Suprapubic skin (tissue), 4 donors: ENCODE data around the gene SPR. TPM values are rescaled to one million over a fixed set of nuclear protein-coding genes. Genes with fewer than 3 reads are reported as not detected.

Source experiments
- DNase-seq, 2 donors: peaks; one replicate each; pipeline ENCODE4 v3.0.0-alpha.2; 2019; ENCODE audit warnings: low spot score in 2 of 2
- H3K27ac ChIP-seq: fragments of 200-600 bp; sonication (generic); one replicate; pipeline ENCODE4 v1.5.1; 2019
- H3K27me3 ChIP-seq: fragments of 200-600 bp; sonication (generic); one replicate; pipeline ENCODE4 v1.5.1; 2019
- H3K36me3 ChIP-seq: fragments of 200-600 bp; sonication (generic); one replicate; pipeline ENCODE4 v1.5.1; 2019
- H3K4me1 ChIP-seq: fragments of 200-600 bp; sonication (generic); one replicate; pipeline ENCODE4 v1.5.1; 2019
- H3K4me3 ChIP-seq: fragments of 200-600 bp; sonication (generic); one replicate; pipeline ENCODE4 v1.5.1; 2019; ENCODE audit warnings: mild to moderate bottlenecking
- H3K9me3 ChIP-seq: fragments of 200-600 bp; sonication (generic); one replicate; pipeline ENCODE4 v1.5.1; 2019
- EP300 ChIP-seq: sonication (generic); formaldehyde crosslinking; IDR thresholded peaks from one replicate; pipeline ENCODE4 v1.6.1; 2017; ENCODE audit warnings: antibody characterized with exemption
- POLR2A ChIP-seq, 2 donors: fragments of 450-650 bp; IDR thresholded peaks; one replicate each; pipeline ENCODE4 v1.6.1; 2017; ENCODE audit warnings: antibody characterized with exemption in 2 of 2, mild to moderate bottlenecking in 2 of 2, moderate library complexity in 2 of 2
- POLR2AphosphoS5 ChIP-seq, 3 donors: sonication (generic); formaldehyde crosslinking; IDR thresholded peaks; one replicate each; pipeline ENCODE4 v1.6.1; 2017; ENCODE audit warnings: antibody characterized with exemption in 3 of 3
- WGBS: methylation state at CpG from one replicate; pipeline ENCODE4 v1.1.5; 2018; 5-methylcytosine and 5-hydroxymethylcytosine counted together
- total RNA-seq, 4 donors: library from RNA; depleted of rRNA; stranded (reverse); fragments of >200 nt; gene quantifications; one replicate each; pipeline ENCODE4 v1.1.0, GENCODE V29; 2016
- TF ChIP-seq, protein P1 (sequence below), 2 donors: fragments of 200-600 bp in 1 of 2; fragments of 450-650 bp in 1 of 2; sonication (generic) in 1 of 2; IDR thresholded peaks; one replicate each; pipeline ENCODE4 v1.5.1; 2016 to 2019; ENCODE audit warnings: antibody characterized with exemption in 2 of 2, mild to moderate bottlenecking in 1 of 2, moderate library complexity in 1 of 2

SPR gene
- total RNA-seq, 4 donors from 2014 or later = 11.9 to 14.2 (median 14.1) TPM

GRCh38 chr2:72859831-72860262 lies 27.4 kb upstream of the SPR start:
- DNase-seq = no peak
- no peaks in the 10 kb centered on the region for H3K9me3 ChIP-seq
- peaks cover 7% of the 10 kb centered on the region for H3K4me1 ChIP-seq
- WGBS = 3% methylated on average over 3 of the region's 3 CpGs
- no peak overlapping the region for H3K4me3 ChIP-seq
- TF ChIP-seq, protein P1, sequence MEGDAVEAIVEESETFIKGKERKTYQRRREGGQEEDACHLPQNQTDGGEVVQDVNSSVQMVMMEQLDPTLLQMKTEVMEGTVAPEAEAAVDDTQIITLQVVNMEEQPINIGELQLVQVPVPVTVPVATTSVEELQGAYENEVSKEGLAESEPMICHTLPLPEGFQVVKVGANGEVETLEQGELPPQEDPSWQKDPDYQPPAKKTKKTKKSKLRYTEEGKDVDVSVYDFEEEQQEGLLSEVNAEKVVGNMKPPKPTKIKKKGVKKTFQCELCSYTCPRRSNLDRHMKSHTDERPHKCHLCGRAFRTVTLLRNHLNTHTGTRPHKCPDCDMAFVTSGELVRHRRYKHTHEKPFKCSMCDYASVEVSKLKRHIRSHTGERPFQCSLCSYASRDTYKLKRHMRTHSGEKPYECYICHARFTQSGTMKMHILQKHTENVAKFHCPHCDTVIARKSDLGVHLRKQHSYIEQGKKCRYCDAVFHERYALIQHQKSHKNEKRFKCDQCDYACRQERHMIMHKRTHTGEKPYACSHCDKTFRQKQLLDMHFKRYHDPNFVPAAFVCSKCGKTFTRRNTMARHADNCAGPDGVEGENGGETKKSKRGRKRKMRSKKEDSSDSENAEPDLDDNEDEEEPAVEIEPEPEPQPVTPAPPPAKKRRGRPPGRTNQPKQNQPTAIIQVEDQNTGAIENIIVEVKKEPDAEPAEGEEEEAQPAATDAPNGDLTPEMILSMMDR (IDR thresholded peaks at IDR 0.05) = peak; percentile 45 to 50
- TF ChIP-seq EP300 = no peak
- H3K27me3 ChIP-seq = peaks cover 12% of the 10 kb centered on the region
- no peak overlapping the region for H3K27ac ChIP-seq
- no peaks in the 10 kb centered on the region for H3K36me3 ChIP-seq

GRCh38 chr2:72862239-72862988 lies 24.8 kb upstream of the SPR start:
- DNase-seq = peak; percentile 90 to 91
- Histone ChIP-seq H3K27ac (no peak overlapping the region), H3K9me3 (no peaks in the 10 kb centered on the region), H3K36me3 (no peaks in the 10 kb centered on the region), H3K4me1 (peaks cover 7% of the 10 kb centered on the region), H3K27me3 (peaks cover 11% of the 10 kb centered on the region), H3K4me3 (peak overlapping the region; percentile 14)
- WGBS = 6% methylated on average over 19 of the region's 33 CpGs
- TF ChIP-seq POLR2A (IDR thresholded peaks at IDR 0.05) = no peak
- TF ChIP-seq, protein P1 (IDR thresholded peaks at IDR 0.05) = peak; percentile 94 to 98
- no peak for TF ChIP-seq POLR2AphosphoS5 (IDR thresholded peaks at IDR 0.05)
- TF ChIP-seq EP300 = no peak

- H3K27me3 ChIP-seq = peaks cover 11% of the 10 kb centered on the region
- no peaks in the 10 kb centered on the region for H3K36me3 ChIP-seq
- WGBS = 45% methylated on average over 13 of the region's 13 CpGs
- TF ChIP-seq POLR2A (IDR thresholded peaks at IDR 0.05) (no peak), POLR2AphosphoS5 (IDR thresholded peaks at IDR 0.05) (no peak), EP300 (no peak)
- TF ChIP-seq, protein P1 (IDR thresholded peaks at IDR 0.05) = no peak
- no peak for DNase-seq
- no peaks in the 10 kb centered on the region for H3K9me3 ChIP-seq
- H3K4me3 ChIP-seq = peak overlapping the region; percentile 14
- peaks cover 7% of the 10 kb centered on the region for H3K4me1 ChIP-seq
- H3K27ac ChIP-seq = no peak overlapping the region
These were observed 24.2 kb upstream of the SPR start for GRCh38 chr2:72863046-72863445.

GRCh38 chr2:72864500-72864899 lies 22.7 kb upstream of the SPR start:
- WGBS = 34% methylated on average over 2 of the region's 2 CpGs
- H3K9me3 ChIP-seq = no peaks in the 10 kb centered on the region
- DNase-seq = no peak
- no peak overlapping the region for H3K4me3 ChIP-seq
- no peaks in the 10 kb centered on the region for H3K36me3 ChIP-seq
- peaks cover 18% of the 10 kb centered on the region for H3K27me3 ChIP-seq
- H3K27ac ChIP-seq = no peak overlapping the region
- peaks cover 6% of the 10 kb centered on the region for H3K4me1 ChIP-seq
- no peak for TF ChIP-seq EP300

- 28% methylated on average over 1 of the region's 1 CpG for WGBS
- TF ChIP-seq POLR2A (IDR thresholded peaks at IDR 0.05) (no peak), EP300 (no peak), POLR2AphosphoS5 (IDR thresholded peaks at IDR 0.05) (no peak)
- TF ChIP-seq, protein P1 (IDR thresholded peaks at IDR 0.05) = no peak
- Histone ChIP-seq H3K27me3 (peaks cover 22% of the 10 kb centered on the region), H3K27ac (no peak overlapping the region), H3K4me3 (no peak overlapping the region), H3K9me3 (no peaks in the 10 kb centered on the region), H3K4me1 (no peaks in the 10 kb centered on the region), H3K36me3 (no peaks in the 10 kb centered on the region)
- no peak for DNase-seq
These were observed 16.1 kb upstream of the SPR start for GRCh38 chr2:72871060-72871459.

DNA sequence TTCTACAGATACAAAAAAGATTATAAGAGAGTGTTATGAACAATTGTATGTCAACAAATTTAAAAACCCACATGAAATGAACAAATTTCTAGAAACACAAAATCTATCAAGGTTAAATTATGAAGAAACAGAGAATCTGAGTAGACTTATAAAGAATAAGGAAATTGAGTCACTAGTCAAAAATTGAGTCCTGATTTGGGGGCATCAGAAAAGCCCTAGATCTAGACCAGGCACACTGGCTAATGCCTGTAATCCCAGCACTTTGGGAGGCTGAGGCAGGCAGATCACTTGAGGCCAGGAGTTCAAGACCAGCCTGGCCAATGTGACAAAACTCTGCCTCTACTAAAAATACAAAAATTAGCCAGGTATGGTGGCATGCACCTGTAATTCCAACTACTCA lies 15.3 kb upstream of the SPR start:
- Histone ChIP-seq H3K27me3 (peaks cover 21% of the 10 kb centered on the region), H3K4me3 (no peak overlapping the region), H3K9me3 (no peaks in the 10 kb centered on the region), H3K27ac (no peak overlapping the region), H3K4me1 (no peaks in the 10 kb centered on the region), H3K36me3 (no peaks in the 10 kb centered on the region)
- no peak for DNase-seq
- TF ChIP-seq, protein P1 (IDR thresholded peaks at IDR 0.05) = no peak
- TF ChIP-seq POLR2AphosphoS5 (IDR thresholded peaks at IDR 0.05) (no peak), EP300 (no peak), POLR2A (IDR thresholded peaks at IDR 0.05) (no peak)
